Activated CD8-positive, alpha-beta memory T cell treated with anti-CD3 and anti-CD28 coated beads for 48 hours (primary cell): ENCODE measurements around the gene GYS1.
"Not testable (repeated sequence)": the region's sequence is repeated elsewhere in the genome, so short reads cannot be mapped to it uniquely, and the experiment has no call there.

ENCODE experiments used
- DNase-seq, 3 experiments: peaks; one replicate each; pipeline ENCODE4 v3.0.0-alpha.2; 2020; ENCODE audit warnings: low read depth in 2 of 3, low spot score in 2 of 3

The GYS1 gene

GRCh38 chr19:48946463-48947257, 46.4 kb downstream of the GYS1 start:
- DNase-seq: no peak

- DNase-seq: no peak
These were observed 47.3 kb downstream of the GYS1 start for GRCh38 chr19:48945817-48946216.

- no peak for DNase-seq
These were observed 47.7 kb downstream of the GYS1 start for GRCh38 chr19:48945415-48945814.

GRCh38 chr19:48943081-48943480, 50.0 kb downstream of the GYS1 start:
- no peak for DNase-seq

- DNase-seq: no peak
These were observed 52.2 kb downstream of the GYS1 start for GRCh38 chr19:48940902-48941301.

- no peak for DNase-seq
These were observed 54.9 kb downstream of the GYS1 start for GRCh38 chr19:48938256-48938655.

- no peak for DNase-seq
These were observed 57.2 kb downstream of the GYS1 start for GRCh38 chr19:48935864-48936263.

GRCh38 chr19:48934837-48935236, 58.3 kb downstream of the GYS1 start:
- no peak for DNase-seq

- peak; percentile 45 to 55 (median 51) for DNase-seq
These were observed 59.7 kb downstream of the GYS1 start, which contains the start of gene DHDH for GRCh38 chr19:48933382-48933932. Gene DHDH, plus strand, starts transcription at chr19:48933699. Its CDS starts 23 bp downstream, at chr19:48933722.

- DNase-seq: no peak
These were observed 64.7 kb downstream of the GYS1 start for GRCh38 chr19:48928164-48929025.

GRCh38 chr19:48927692-48928091, 65.4 kb downstream of the GYS1 start:
- not testable (repeated sequence) for DNase-seq

- DNase-seq: no peak
These were observed 66.2 kb downstream of the GYS1 start for GRCh38 chr19:48926909-48927308.

- DNase-seq: not testable (repeated sequence)
These were observed 67.2 kb downstream of the GYS1 start for GRCh38 chr19:48925890-48926289.

- DNase-seq: no peak
These were observed 67.8 kb downstream of the GYS1 start for GRCh38 chr19:48925240-48925843.

- no peak for DNase-seq
These were observed 70.3 kb downstream of the GYS1 start for GRCh38 chr19:48922548-48923490.

GRCh38 chr19:48921721-48922500, 71.2 kb downstream of the GYS1 start:
- DNase-seq: no peak

GRCh38 chr19:48920949-48921348, 72.2 kb downstream of the GYS1 start:
- no peak for DNase-seq

- not testable (repeated sequence) for DNase-seq
These were observed 73.8 kb downstream of the GYS1 start for GRCh38 chr19:48919271-48919670.

GRCh38 chr19:48918801-48919247, 74.3 kb downstream of the GYS1 start:
- no peak for DNase-seq
